ENCODE measurements around the gene CDA.

CDA gene

GRCh38 chr1:20618550-20618949 lies 29.7 kb downstream of the CDA start:
- DNase-seq, result no peak

- no peak for DNase-seq
These were observed 31.1 kb downstream of the CDA start for GRCh38 chr1:20619999-20620398.

- no peak for DNase-seq
These were observed 32.1 kb downstream of the CDA start for GRCh38 chr1:20621012-20621411.

GRCh38 chr1:20624709-20625108 lies 35.8 kb downstream of the CDA start:
- DNase-seq, result no peak

- no peak for DNase-seq
These were observed 36.5 kb downstream of the CDA start for GRCh38 chr1:20625176-20626097.

- no peak for DNase-seq
These were observed 37.2 kb downstream of the CDA start for GRCh38 chr1:20626098-20626427.

- DNase-seq, result no peak
These were observed 37.6 kb downstream of the CDA start for GRCh38 chr1:20626524-20626923.

- no peak for DNase-seq
These were observed 41.8 kb downstream of the CDA start for GRCh38 chr1:20630729-20631128.

GRCh38 chr1:20632386-20632785 lies 43.5 kb downstream of the CDA start:
- DNase-seq, result no peak

- DNase-seq, result peak; percentile 92
These were observed 44.5 kb downstream of the CDA start, which contains the start of gene PINK1 for GRCh38 chr1:20633190-20634064. PINK1 (plus strand) TSS chr1:20633458; CDS start chr1:20633549, 91 bp downstream.

- DNase-seq, result no peak
These were observed 45.2 kb downstream of the CDA start for GRCh38 chr1:20634065-20634593.

GRCh38 chr1:20634594-20635084 lies 45.7 kb downstream of the CDA start:
- DNase-seq, result peak; percentile 42

GRCh38 chr1:20636785-20637347 lies 48.0 kb downstream of the CDA start:
- DNase-seq, result no peak

- peak; percentile 71 for DNase-seq
These were observed 51.3 kb downstream of the CDA start for GRCh38 chr1:20640183-20640597.

- no peak for DNase-seq
These were observed 53.1 kb downstream of the CDA start for GRCh38 chr1:20641975-20642374.

GRCh38 chr1:20643080-20643479 lies 54.2 kb downstream of the CDA start:
- no peak for DNase-seq

GRCh38 chr1:20644416-20644815 lies 55.5 kb downstream of the CDA start:
- DNase-seq, result no peak

GRCh38 chr1:20645414-20645813 lies 56.5 kb downstream of the CDA start:
- no peak for DNase-seq

- DNase-seq, result no peak
These were observed 59.5 kb downstream of the CDA start for GRCh38 chr1:20648438-20648837.

GRCh38 chr1:20648946-20649345 lies 60.0 kb downstream of the CDA start:
- DNase-seq, result no peak

- no peak for DNase-seq
These were observed 63.4 kb downstream of the CDA start for GRCh38 chr1:20652300-20652699.

- no peak for DNase-seq
These were observed 65.3 kb downstream of the CDA start for GRCh38 chr1:20654104-20654690.

GRCh38 chr1:20657024-20657423 lies 68.1 kb downstream of the CDA start:
- no peak for DNase-seq

Data from CD4-positive, alpha-beta T cell treated with Interleukin-10 for 1 hour (primary cell).